Frontal cortex (tissue), 4 donors: ENCODE data around the gene VEGFC. TPM values are rescaled to one million over a fixed set of nuclear protein-coding genes. Genes with fewer than 3 reads are reported as not detected.
A peak's percentile ranks its signal among the peaks of the same experiment; 100 is the strongest.

Source experiments
- DNase-seq, 2 donors: peaks; one replicate each; pipeline ENCODE4 v3.0.0; 2012; ENCODE audit warnings: low spot score in 2 of 2
- FAIRE-seq: peaks from 2 replicates; lab custom pipeline; 2012; peaks lifted over from hg19 to GRCh38; lab: Jason Lieb, UNC
- total RNA-seq: library from RNA; depleted of rRNA; stranded (reverse); fragments of >200 nt; gene quantifications from one replicate; pipeline ENCODE4 v1.2.3, GENCODE V29; 2014
- donor health status: control.
- donor health status: control.
- donor health status: control.

The VEGFC gene
- 1.6 TPM for total RNA-seq

GRCh38 chr4:176792326-176793059 lies at the start of gene VEGFC:
TSS of gene VEGFC (minus strand) at chr4:176792922. CDS start at chr4:176792311, 611 bp downstream.
- FAIRE-seq (no peak), DNase-seq (peak; percentile 65 to 71)

GRCh38 chr4:176841711-176842112 lies 49.0 kb upstream of the VEGFC start:
- FAIRE-seq = no peak
- DNase-seq = no peak

GRCh38 chr4:176840166-176840565 lies 47.4 kb upstream of the VEGFC start:
- DNase-seq = no peak
- FAIRE-seq = no peak

GRCh38 chr4:176839656-176840055 lies 46.9 kb upstream of the VEGFC start:
- FAIRE-seq = no peak
- no peak for DNase-seq

GRCh38 chr4:176838601-176839433 lies 46.1 kb upstream of the VEGFC start:
- FAIRE-seq = no peak
- DNase-seq = no peak

GRCh38 chr4:176837169-176837895 lies 44.6 kb upstream of the VEGFC start:
- DNase-seq (no peak), FAIRE-seq (no peak)

- no peak for DNase-seq
- FAIRE-seq = no peak
Measured at GRCh38 chr4:176834531-176834930, 41.8 kb upstream of the VEGFC start.

- DNase-seq (no peak), FAIRE-seq (no peak)
Measured at GRCh38 chr4:176833400-176834175, 40.9 kb upstream of the VEGFC start.

GRCh38 chr4:176830971-176831370 lies 38.2 kb upstream of the VEGFC start:
- FAIRE-seq (no peak), DNase-seq (no peak)

GRCh38 chr4:176825586-176825985 lies 32.9 kb upstream of the VEGFC start:
- no peak for FAIRE-seq
- no peak for DNase-seq

GRCh38 chr4:176824645-176825366 lies 32.1 kb upstream of the VEGFC start:
- FAIRE-seq (no peak), DNase-seq (no peak)

GRCh38 chr4:176818531-176818930 lies 25.8 kb upstream of the VEGFC start:
- FAIRE-seq = no peak
- DNase-seq = no peak

- no peak for FAIRE-seq
Measured at GRCh38 chr4:176817204-176817603, 24.5 kb upstream of the VEGFC start.

GRCh38 chr4:176814770-176815169 lies 22.0 kb upstream of the VEGFC start:
- FAIRE-seq (no peak), DNase-seq (no peak)

More at GRCh38 chr4:176817204-176817603, 24.5 kb upstream of the VEGFC start:
- no peak for DNase-seq

GRCh38 chr4:176810481-176811249 lies 17.9 kb upstream of the VEGFC start:
- no peak for FAIRE-seq
- DNase-seq = no peak

- FAIRE-seq (no peak), DNase-seq (no peak)
Measured at GRCh38 chr4:176806778-176807375, 14.2 kb upstream of the VEGFC start.

GRCh38 chr4:176805155-176805554 lies 12.4 kb upstream of the VEGFC start:
- FAIRE-seq = no peak
- no peak for DNase-seq
